Activated CD8-positive, alpha-beta memory T cell treated with anti-CD3 and anti-CD28 coated beads for 36 hours (primary cell): ENCODE results near the gene CYTIP. TPM values are rescaled to one million over a fixed set of nuclear protein-coding genes. Genes with fewer than 3 reads are reported as not detected.

ENCODE experiments used
- CTCF ChIA-PET: fragments of 350-600 bp; sonication (Branson Sonifier 250); formaldehyde crosslinking; loops from one replicate; lab custom pipeline; 2021; ENCODE audit warnings: antibody characterized with exemption; lab: Charles Lee
- POLR2A ChIA-PET: fragments of 350-600 bp; sonication (Branson Sonifier 250); formaldehyde crosslinking; loops from one replicate; lab custom pipeline; 2021; ENCODE audit warnings: antibody characterized with exemption; lab: Charles Lee
- total RNA-seq, 2 experiments: library from RNA; stranded (reverse); gene quantifications; one replicate each; pipeline ENCODE4 v1.2.3, GENCODE V29; 2021

Gene CYTIP
- total RNA-seq, 2 experiments from 2014 or later, result 245 to 247 TPM

- CTCF ChIA-PET, result no interaction called here
- POLR2A ChIA-PET, result interaction anchor here (0.6 to 1.6 kb wide), 4 partner anchors 26 to 52 kb away, joined by 3 to 7 read pairs (median 5); partner anchors contain the start of gene CYTIP
These were observed 26.4 kb upstream of the CYTIP start for GRCh38 chr2:157470321-157470720.

- POLR2A ChIA-PET, result interaction anchor here (1.4 to 1.6 kb wide), 4 partner anchors 26 to 55 kb away, joined by 3 to 7 read pairs (median 5); partner anchors contain the start of gene CYTIP
- CTCF ChIA-PET, result interaction anchor here (0.8 kb wide), 1 partner anchor 166 kb away, joined by 3 read pairs; no protein-coding TSS in a partner anchor
These were observed 25.8 kb upstream of the CYTIP start for GRCh38 chr2:157469726-157470125.

GRCh38 chr2:157468931-157469708 lies 25.2 kb upstream of the CYTIP start:
- ChIA-PET CTCF (interaction anchor here (0.7 to 0.8 kb wide), 2 partner anchors 14 to 165 kb away, joined by 3 read pairs; no protein-coding TSS in a partner anchor), POLR2A (interaction anchor here (1.2 to 4.1 kb wide), 7 partner anchors 8 to 54 kb away, joined by 3 to 17 read pairs (median 4); partner anchors contain the start of gene CYTIP)

GRCh38 chr2:157466764-157467163 lies 22.9 kb upstream of the CYTIP start:
- ChIA-PET CTCF (interaction anchor here (0.7 to 1.5 kb wide), 3 partner anchors 11 to 139 kb away, joined by 3 to 4 read pairs (median 3); no protein-coding TSS in a partner anchor), POLR2A (interaction anchor here (0.7 to 5.2 kb wide), 5 partner anchors 10 to 46 kb away, joined by 3 to 37 read pairs (median 17); partner anchors contain the start of gene CYTIP)

GRCh38 chr2:157465554-157465953 lies 21.7 kb upstream of the CYTIP start:
- ChIA-PET POLR2A (interaction anchor here (3.7 to 5.2 kb wide), 3 partner anchors 12 to 26 kb away, joined by 17 to 37 read pairs (median 29); partner anchors contain the start of gene CYTIP), CTCF (interaction anchor here (0.6 to 1.6 kb wide), 3 partner anchors 18 to 49 kb away, joined by 3 read pairs; no protein-coding TSS in a partner anchor)

GRCh38 chr2:157463002-157463401 lies 19.1 kb upstream of the CYTIP start:
- CTCF ChIA-PET, result interaction anchor here (0.7 to 2.1 kb wide), 2 partner anchors 14 to 135 kb away, joined by 3 to 5 read pairs; no protein-coding TSS in a partner anchor
- POLR2A ChIA-PET, result interaction anchor here (5.2 kb wide), 1 partner anchor 24 kb away, joined by 37 read pairs; no protein-coding TSS in a partner anchor

- ChIA-PET POLR2A (no interaction called here), CTCF (interaction anchor here (0.6 kb wide), 1 partner anchor 129 kb away, joined by 4 read pairs; no protein-coding TSS in a partner anchor)
These were observed 17.0 kb upstream of the CYTIP start for GRCh38 chr2:157460897-157461296.

- ChIA-PET CTCF (no interaction called here), POLR2A (no interaction called here)
These were observed 16.5 kb upstream of the CYTIP start for GRCh38 chr2:157460384-157460837.

- CTCF ChIA-PET, result no interaction called here
- POLR2A ChIA-PET, result no interaction called here
These were observed 15.6 kb upstream of the CYTIP start for GRCh38 chr2:157459486-157459885.

- POLR2A ChIA-PET, result interaction anchor here (0.9 to 1.4 kb wide), 2 partner anchors 33 to 44 kb away, joined by 3 read pairs; no protein-coding TSS in a partner anchor
- CTCF ChIA-PET, result interaction anchor here (1.4 kb wide), 1 partner anchor 18 kb away, joined by 3 read pairs; no protein-coding TSS in a partner anchor
These were observed 3.9 kb upstream of the CYTIP start for GRCh38 chr2:157447741-157448140.

- CTCF ChIA-PET, result interaction anchor here (1.4 kb wide), 1 partner anchor 19 kb away, joined by 3 read pairs; no protein-coding TSS in a partner anchor
- POLR2A ChIA-PET, result interaction anchor here (0.5 to 1.1 kb wide), 6 partner anchors 10 to 115 kb away, joined by 3 to 11 read pairs (median 4); no protein-coding TSS in a partner anchor
These were observed 3.1 kb upstream of the CYTIP start for GRCh38 chr2:157447031-157447430.

- POLR2A ChIA-PET, result interaction anchor here (0.9 to 2.4 kb wide), 5 partner anchors 12 to 46 kb away, joined by 4 to 84 read pairs (median 4); no protein-coding TSS in a partner anchor
- CTCF ChIA-PET, result interaction anchor here (1.1 to 1.8 kb wide), 3 partner anchors 10 to 28 kb away, joined by 3 to 11 read pairs (median 4); no protein-coding TSS in a partner anchor
These were observed 752 bp upstream of the CYTIP start for GRCh38 chr2:157444641-157445040.

GRCh38 chr2:157443090-157443489 lies 799 bp downstream of the CYTIP start:
- CTCF ChIA-PET, result interaction anchor here (0.6 to 1.8 kb wide), 3 partner anchors 9 to 1061 kb away, joined by 3 to 11 read pairs (median 3); no protein-coding TSS in a partner anchor
- POLR2A ChIA-PET, result interaction anchor here (0.6 to 2.4 kb wide), 13 partner anchors 11 to 434 kb away, joined by 3 to 84 read pairs (median 4); no protein-coding TSS in a partner anchor

- CTCF ChIA-PET, result interaction anchor here (1.8 kb wide), 1 partner anchor 8 kb away, joined by 11 read pairs; no protein-coding TSS in a partner anchor
- POLR2A ChIA-PET, result interaction anchor here (0.6 to 2.4 kb wide), 10 partner anchors 10 to 434 kb away, joined by 3 to 84 read pairs (median 4); no protein-coding TSS in a partner anchor
These were observed 1.3 kb downstream of the CYTIP start for GRCh38 chr2:157442636-157443035.

GRCh38 chr2:157442191-157442590 lies 1.7 kb downstream of the CYTIP start:
- ChIA-PET POLR2A (interaction anchor here (2.3 to 2.4 kb wide), 3 partner anchors 10 to 27 kb away, joined by 8 to 84 read pairs (median 29); no protein-coding TSS in a partner anchor), CTCF (interaction anchor here (0.6 kb wide), 1 partner anchor 22 kb away, joined by 3 read pairs; no protein-coding TSS in a partner anchor)

- ChIA-PET CTCF (interaction anchor here (0.7 to 2.1 kb wide), 7 partner anchors 9 to 113 kb away, joined by 3 to 6 read pairs (median 3); no protein-coding TSS in a partner anchor), POLR2A (interaction anchor here (0.7 to 4.9 kb wide), 11 partner anchors 9 to 1109 kb away, joined by 3 to 42 read pairs (median 6); partner anchors contain the start of gene NR4A2)
These were observed 2.8 kb downstream of the CYTIP start for GRCh38 chr2:157441072-157441454.

GRCh38 chr2:157440404-157441071 lies 3.4 kb downstream of the CYTIP start:
- POLR2A ChIA-PET, result interaction anchor here (0.7 to 4.9 kb wide), 15 partner anchors 8 to 1108 kb away, joined by 3 to 42 read pairs (median 6); partner anchors contain the start of gene NR4A2
- CTCF ChIA-PET, result interaction anchor here (0.7 to 2.1 kb wide), 10 partner anchors 8 to 113 kb away, joined by 3 to 6 read pairs (median 3); no protein-coding TSS in a partner anchor
